Calu3 (cell line): Measurements from ENCODE around the gene RFT1. TPM values are rescaled to one million over a fixed set of nuclear protein-coding genes. Genes with fewer than 3 reads are reported as not detected.

Experiments used
- BruUV-seq: library from RNA; stranded (reverse); fragments of 400-500 nt; replicated peaks from 2 replicates; lab custom pipeline; 2021; lab: Mats Ljungman, UMichigan
- CTCF ChIA-PET: fragments of 300-600 bp; sonication (Branson Sonifier 250); formaldehyde crosslinking; loops from one replicate; lab custom pipeline; 2022; ENCODE audit warnings: antibody characterized with exemption; lab: Charles Lee
- DNase-seq: peaks from one replicate; pipeline ENCODE4 v3.0.0; 2022
- H3K27ac Mint-ChIP-seq: one replicate; pipeline ENCODE4 v1.8.0; 2022; ENCODE audit warnings: mixed read lengths; ENCODE audit not compliant: unreplicated experiment
- H3K27me3 Mint-ChIP-seq: one replicate; pipeline ENCODE4 v1.8.0; 2022; ENCODE audit warnings: mixed read lengths; ENCODE audit not compliant: unreplicated experiment
- H3K36me3 Mint-ChIP-seq: one replicate; pipeline ENCODE4 v1.8.0; 2022; ENCODE audit warnings: mild to moderate bottlenecking, moderate library complexity, mixed read lengths; ENCODE audit not compliant: insufficient read depth, unreplicated experiment
- H3K4me1 Mint-ChIP-seq: one replicate; pipeline ENCODE4 v1.8.0; 2022; ENCODE audit warnings: mild to moderate bottlenecking, low read depth, mixed read lengths; ENCODE audit not compliant: unreplicated experiment
- H3K4me3 Mint-ChIP-seq: one replicate; pipeline ENCODE4 v1.8.0; 2022; ENCODE audit warnings: mild to moderate bottlenecking, low read depth, moderate library complexity, mixed read lengths; ENCODE audit not compliant: unreplicated experiment
- H3K9me3 Mint-ChIP-seq: one replicate; pipeline ENCODE4 v1.8.0; 2022; ENCODE audit warnings: low read depth, mixed read lengths; ENCODE audit not compliant: unreplicated experiment
- intact Hi-C: fragments of 100-400 bp; cut with micrococcal nuclease; formaldehyde crosslinking; loops from one replicate; pipeline ENCODE4 v1.10.0; 2022; ENCODE audit not compliant: unreplicated experiment
- total RNA-seq: library from RNA; stranded (reverse); gene quantifications from 2 replicates; pipeline ENCODE4 v1.2.3, GENCODE V29; 2022
- TF ChIP-seq, protein P1 (sequence below): fragments of 200-600 bp; IDR thresholded peaks from one replicate; pipeline ENCODE4 v1.8.0; 2022; ENCODE audit warnings: antibody characterized with exemption; ENCODE audit not compliant: unreplicated experiment

Gene RFT1
- total RNA-seq, 1 experiment from 2014 or later, result 35.0 TPM

GRCh38 chr3:53069422-53070068 is 60.7 kb downstream of the RFT1 start:
- CTCF ChIA-PET, result no interaction called here
- Mint-ChIP-seq H3K36me3 (peaks cover 8% of the 10 kb centered on the region), H3K4me3 (no peak overlapping the region), H3K27me3 (peaks cover 11% of the 10 kb centered on the region), H3K4me1 (peaks cover 15% of the 10 kb centered on the region), H3K9me3 (peaks cover 2% of the 10 kb centered on the region), H3K27ac (no peak overlapping the region)
- TF ChIP-seq, protein P1, sequence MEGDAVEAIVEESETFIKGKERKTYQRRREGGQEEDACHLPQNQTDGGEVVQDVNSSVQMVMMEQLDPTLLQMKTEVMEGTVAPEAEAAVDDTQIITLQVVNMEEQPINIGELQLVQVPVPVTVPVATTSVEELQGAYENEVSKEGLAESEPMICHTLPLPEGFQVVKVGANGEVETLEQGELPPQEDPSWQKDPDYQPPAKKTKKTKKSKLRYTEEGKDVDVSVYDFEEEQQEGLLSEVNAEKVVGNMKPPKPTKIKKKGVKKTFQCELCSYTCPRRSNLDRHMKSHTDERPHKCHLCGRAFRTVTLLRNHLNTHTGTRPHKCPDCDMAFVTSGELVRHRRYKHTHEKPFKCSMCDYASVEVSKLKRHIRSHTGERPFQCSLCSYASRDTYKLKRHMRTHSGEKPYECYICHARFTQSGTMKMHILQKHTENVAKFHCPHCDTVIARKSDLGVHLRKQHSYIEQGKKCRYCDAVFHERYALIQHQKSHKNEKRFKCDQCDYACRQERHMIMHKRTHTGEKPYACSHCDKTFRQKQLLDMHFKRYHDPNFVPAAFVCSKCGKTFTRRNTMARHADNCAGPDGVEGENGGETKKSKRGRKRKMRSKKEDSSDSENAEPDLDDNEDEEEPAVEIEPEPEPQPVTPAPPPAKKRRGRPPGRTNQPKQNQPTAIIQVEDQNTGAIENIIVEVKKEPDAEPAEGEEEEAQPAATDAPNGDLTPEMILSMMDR, result no peak
- intact Hi-C loops, result loop anchor here (5.0 to 10.0 kb wide), 2 partner anchors 135 to 327 kb away; no protein-coding TSS in a partner anchor
- no peak for DNase-seq
- no TSS peak for BruUV-seq

- TF ChIP-seq, protein P1, result no peak
- CTCF ChIA-PET, result no interaction called here
- no peak for DNase-seq
- BruUV-seq, result no TSS peak
- Mint-ChIP-seq H3K36me3 (peaks cover 8% of the 10 kb centered on the region), H3K4me3 (no peak overlapping the region), H3K27me3 (peaks cover 19% of the 10 kb centered on the region), H3K4me1 (peaks cover 10% of the 10 kb centered on the region), H3K27ac (no peak overlapping the region), H3K9me3 (peaks cover 2% of the 10 kb centered on the region)
- intact Hi-C loops, result no loop called here
Observed at GRCh38 chr3:53068176-53068575, 62.1 kb downstream of the RFT1 start.

DNA sequence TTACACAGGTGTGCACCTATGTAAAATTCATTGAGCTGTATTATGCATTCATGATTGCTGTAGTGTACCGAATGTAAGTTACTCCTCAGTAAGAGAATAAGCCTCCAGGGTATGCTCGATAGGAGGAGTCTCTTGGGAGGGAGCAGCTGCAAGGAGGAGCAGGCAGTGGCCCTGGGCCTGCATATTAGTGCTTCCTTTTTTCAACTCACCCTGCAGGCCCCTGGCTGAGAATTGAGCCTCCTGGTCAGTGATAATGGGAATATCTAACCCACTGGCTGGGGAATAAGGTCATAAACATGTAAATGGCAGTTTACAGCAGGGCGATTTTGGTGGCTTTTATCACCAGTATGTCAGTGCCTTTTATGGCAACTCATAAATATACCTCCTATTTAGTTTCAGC is 62.7 kb downstream of the RFT1 start:
- DNase-seq, result no peak
- peaks cover 4% of the 10 kb centered on the region for H3K4me1 Mint-ChIP-seq
- CTCF ChIA-PET, result interaction anchor here (0.5 kb wide), 1 partner anchor 15 kb away, joined by 5 read pairs; no protein-coding TSS in a partner anchor
- intact Hi-C loops, result no loop called here
- H3K4me3 Mint-ChIP-seq, result no peak overlapping the region
- TF ChIP-seq, protein P1, result no peak
- H3K27ac Mint-ChIP-seq, result no peak overlapping the region
- peaks cover 2% of the 10 kb centered on the region for H3K36me3 Mint-ChIP-seq
- BruUV-seq, result no TSS peak
- peaks cover 2% of the 10 kb centered on the region for H3K9me3 Mint-ChIP-seq
- peaks cover 19% of the 10 kb centered on the region for H3K27me3 Mint-ChIP-seq

GRCh38 chr3:53065841-53066480 is 64.3 kb downstream of the RFT1 start:
- no peak for DNase-seq
- Mint-ChIP-seq H3K27ac (no peak overlapping the region), H3K27me3 (peaks cover 19% of the 10 kb centered on the region), H3K9me3 (peaks cover 2% of the 10 kb centered on the region), H3K4me1 (no peaks in the 10 kb centered on the region), H3K4me3 (no peak overlapping the region), H3K36me3 (no peaks in the 10 kb centered on the region)
- no TSS peak for BruUV-seq
- intact Hi-C loops, result no loop called here
- TF ChIP-seq, protein P1, result no peak
- CTCF ChIA-PET, result no interaction called here
